ENCODE measurements around the gene GGPS1.

GGPS1 gene

DNA sequence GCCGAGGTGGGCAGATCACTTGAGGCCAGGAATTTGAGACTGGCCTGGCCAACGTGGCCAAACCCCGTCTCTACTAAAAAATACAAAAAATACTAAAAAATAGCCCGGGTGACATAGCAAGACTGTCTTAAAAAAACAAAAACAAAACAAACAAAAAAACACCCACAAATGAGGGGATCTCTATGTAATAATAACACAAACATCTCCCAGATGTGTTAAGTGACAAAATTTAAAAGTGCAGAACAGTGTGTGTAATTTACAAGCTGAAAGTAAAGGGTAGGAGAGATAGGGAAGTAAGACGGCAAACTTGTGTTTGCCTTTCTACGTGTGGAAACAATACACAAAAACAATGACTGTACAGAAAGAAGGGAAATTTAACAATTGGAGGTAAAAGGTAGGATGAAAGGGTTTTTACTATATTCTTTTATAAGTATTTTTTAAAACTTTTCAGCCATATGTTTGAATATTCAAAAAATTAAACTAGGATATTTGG, 36.7 kb upstream of the GGPS1 start:
- no peak for ATAC-seq (ENCODE audit: insufficient read depth, low read depth)
- Histone ChIP-seq H3K9me3 (ENCODE audit: insufficient read depth, low read length, severe bottlenecking) (peaks cover 7% of the 10 kb centered on the region), H3K79me2 (ENCODE audit: insufficient read depth, low read length) (peaks cover 99% of the 10 kb centered on the region), H3K36me3 (ENCODE audit: insufficient read depth, low read length) (0 out of 2 replicates have a peak, but pooled peaks cover 3% of the 10 kb centered on the region), H3K27ac (ENCODE audit: low read length) (no peak overlapping the region), H2AFZ (ENCODE audit: low read depth, low read length) (no peak overlapping the region), H3K9ac (ENCODE audit: low read depth, low read length) (no peak overlapping the region), H3K4me3 (ENCODE audit: low read depth in 1 of 2, low read length in 2 of 2) (no peak overlapping the region), H3K4me1 (ENCODE audit: insufficient read depth, low read length) (peaks cover 57% of the 10 kb centered on the region), H4K20me1 (ENCODE audit: insufficient read depth, low read length) (peaks cover 30% of the 10 kb centered on the region; the same call in 1 of the 2 replicates), H3K27me3 (ENCODE audit: insufficient read depth, low read length, poor library complexity) (no peaks in the 10 kb centered on the region), H3K4me2 (ENCODE audit: insufficient read depth, low read length) (no peak overlapping the region)
- TF ChIP-seq, protein P1, sequence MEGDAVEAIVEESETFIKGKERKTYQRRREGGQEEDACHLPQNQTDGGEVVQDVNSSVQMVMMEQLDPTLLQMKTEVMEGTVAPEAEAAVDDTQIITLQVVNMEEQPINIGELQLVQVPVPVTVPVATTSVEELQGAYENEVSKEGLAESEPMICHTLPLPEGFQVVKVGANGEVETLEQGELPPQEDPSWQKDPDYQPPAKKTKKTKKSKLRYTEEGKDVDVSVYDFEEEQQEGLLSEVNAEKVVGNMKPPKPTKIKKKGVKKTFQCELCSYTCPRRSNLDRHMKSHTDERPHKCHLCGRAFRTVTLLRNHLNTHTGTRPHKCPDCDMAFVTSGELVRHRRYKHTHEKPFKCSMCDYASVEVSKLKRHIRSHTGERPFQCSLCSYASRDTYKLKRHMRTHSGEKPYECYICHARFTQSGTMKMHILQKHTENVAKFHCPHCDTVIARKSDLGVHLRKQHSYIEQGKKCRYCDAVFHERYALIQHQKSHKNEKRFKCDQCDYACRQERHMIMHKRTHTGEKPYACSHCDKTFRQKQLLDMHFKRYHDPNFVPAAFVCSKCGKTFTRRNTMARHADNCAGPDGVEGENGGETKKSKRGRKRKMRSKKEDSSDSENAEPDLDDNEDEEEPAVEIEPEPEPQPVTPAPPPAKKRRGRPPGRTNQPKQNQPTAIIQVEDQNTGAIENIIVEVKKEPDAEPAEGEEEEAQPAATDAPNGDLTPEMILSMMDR (IDR thresholded peaks at IDR 0.05; ENCODE audit: borderline replicate concordance, extremely low read depth, low read length, poor library complexity, severe bottlenecking), result no peak
- no peak for TF ChIP-seq EZH2 (IDR thresholded peaks at IDR 0.05; ENCODE audit: borderline replicate concordance, low read depth, low read length, severe bottlenecking)
- no peak for DNase-seq

DNA sequence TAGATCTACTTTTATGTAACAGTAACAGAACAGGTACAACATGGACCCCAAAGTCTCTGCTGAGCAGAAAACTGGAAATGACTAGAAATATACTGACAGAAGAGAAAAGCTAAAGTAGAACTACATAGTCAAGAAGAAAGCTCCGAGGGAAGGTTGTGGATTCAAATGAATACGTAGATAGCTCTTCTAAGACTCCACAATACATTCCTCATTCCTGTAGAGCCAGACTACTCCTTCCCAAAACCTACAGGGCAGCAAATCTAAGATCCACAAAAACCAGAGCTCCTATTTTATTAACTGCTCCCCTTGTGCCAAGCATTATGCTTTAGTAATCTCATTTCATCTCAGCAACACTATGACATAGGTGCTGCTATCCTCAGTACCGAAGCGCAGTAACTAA, 35.6 kb upstream of the GGPS1 start:
- TF ChIP-seq EZH2 (IDR thresholded peaks at IDR 0.05; ENCODE audit: borderline replicate concordance, low read depth, low read length, severe bottlenecking), result no peak
- TF ChIP-seq, protein P1 (IDR thresholded peaks at IDR 0.05; ENCODE audit: borderline replicate concordance, extremely low read depth, low read length, poor library complexity, severe bottlenecking), result no peak
- Histone ChIP-seq H3K27me3 (ENCODE audit: insufficient read depth, low read length, poor library complexity) (no peaks in the 10 kb centered on the region), H4K20me1 (ENCODE audit: insufficient read depth, low read length) (peaks cover 24% of the 10 kb centered on the region; the same call in 1 of the 2 replicates), H3K9ac (ENCODE audit: low read depth, low read length) (no peak overlapping the region), H3K9me3 (ENCODE audit: insufficient read depth, low read length, severe bottlenecking) (peaks cover 11% of the 10 kb centered on the region), H3K36me3 (ENCODE audit: insufficient read depth, low read length) (0 out of 2 replicates have a peak, but pooled peaks cover 3% of the 10 kb centered on the region), H3K79me2 (ENCODE audit: insufficient read depth, low read length) (peaks cover 97% of the 10 kb centered on the region), H2AFZ (ENCODE audit: low read depth, low read length) (no peak overlapping the region), H3K27ac (ENCODE audit: low read length) (no peak overlapping the region), H3K4me3 (ENCODE audit: low read depth in 1 of 2, low read length in 2 of 2) (no peak overlapping the region), H3K4me1 (ENCODE audit: insufficient read depth, low read length) (peaks cover 68% of the 10 kb centered on the region), H3K4me2 (ENCODE audit: insufficient read depth, low read length) (no peak overlapping the region)
- DNase-seq, result no peak
- ATAC-seq (ENCODE audit: insufficient read depth, low read depth), result no peak

DNA sequence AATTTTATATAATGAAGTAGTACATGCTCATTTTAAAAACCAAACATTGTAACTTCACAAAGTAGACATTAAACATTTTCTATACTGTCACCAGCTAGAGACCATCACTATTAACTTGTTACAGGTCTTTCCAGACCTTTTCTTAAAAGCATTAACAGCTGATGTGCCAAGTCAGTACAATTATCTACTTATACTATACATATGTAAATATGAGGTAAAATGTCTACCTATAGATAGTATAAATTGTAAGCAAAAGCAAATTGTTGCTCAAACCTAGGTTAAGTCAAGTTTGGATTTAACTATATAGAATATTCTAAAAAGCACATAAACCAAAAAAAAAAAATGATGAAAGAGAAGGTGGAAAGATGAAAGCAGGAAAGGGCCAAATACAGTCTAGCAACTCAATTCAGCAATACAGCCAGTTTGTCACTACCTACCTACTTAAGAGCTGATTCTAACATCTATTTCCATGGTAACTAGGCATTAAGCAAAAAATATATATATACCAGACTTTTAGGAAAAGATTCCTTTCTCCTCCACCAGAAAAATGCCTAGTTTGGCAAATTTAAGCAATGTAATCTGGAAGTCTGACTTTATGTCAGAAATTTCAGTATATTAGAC, 34.9 kb upstream of the GGPS1 start:
- TF ChIP-seq, protein P1 (IDR thresholded peaks at IDR 0.05; ENCODE audit: borderline replicate concordance, extremely low read depth, low read length, poor library complexity, severe bottlenecking), result no peak
- no peak overlapping the region for H2AFZ ChIP-seq (ENCODE audit: low read depth, low read length)
- ATAC-seq (ENCODE audit: insufficient read depth, low read depth), result no peak
- H3K79me2 ChIP-seq (ENCODE audit: insufficient read depth, low read length), result peaks cover 95% of the 10 kb centered on the region
- no peak overlapping the region for H3K4me2 ChIP-seq (ENCODE audit: insufficient read depth, low read length)
- H3K9ac ChIP-seq (ENCODE audit: low read depth, low read length), result no peak overlapping the region
- H3K27ac ChIP-seq (ENCODE audit: low read length), result peak overlapping the region; percentile 51
- no peak overlapping the region for H3K4me3 ChIP-seq (ENCODE audit: low read depth in 1 of 2, low read length in 2 of 2)
- no peak for DNase-seq
- peaks cover 73% of the 10 kb centered on the region for H3K4me1 ChIP-seq (ENCODE audit: insufficient read depth, low read length)
- no peaks in the 10 kb centered on the region for H3K27me3 ChIP-seq (ENCODE audit: insufficient read depth, low read length, poor library complexity)
- peaks cover 19% of the 10 kb centered on the region; the same call in 1 of the 2 replicates for H4K20me1 ChIP-seq (ENCODE audit: insufficient read depth, low read length)
- H3K36me3 ChIP-seq (ENCODE audit: insufficient read depth, low read length), result 0 out of 2 replicates have a peak, but pooled peaks cover 3% of the 10 kb centered on the region
- H3K9me3 ChIP-seq (ENCODE audit: insufficient read depth, low read length, severe bottlenecking), result peaks cover 11% of the 10 kb centered on the region
